WTC11 (cell line): Measurements from ENCODE around the gene SRGAP1.

Experiments used
- ATF2 ChIP-seq: sonication (generic); formaldehyde crosslinking; IDR thresholded peaks from 2 replicates; pipeline ENCODE4 v1.8.1; 2022; ENCODE audit warnings: low read depth, missing genetic modification reagents, borderline replicate concordance
- CTCF ChIP-seq: fragments of 200-600 bp; IDR thresholded peaks from 2 replicates; pipeline ENCODE4 v1.8.0; 2022; ENCODE audit warnings: antibody characterized with exemption
- FOXJ3 ChIP-seq: sonication (generic); formaldehyde crosslinking; IDR thresholded peaks from 2 replicates; pipeline ENCODE4 v1.9.0; 2021; ENCODE audit warnings: missing genetic modification reagents, mild to moderate bottlenecking, borderline replicate concordance
- NR3C1 ChIP-seq: sonication (generic); formaldehyde crosslinking; conservative IDR thresholded peaks from 2 replicates; pipeline ENCODE4 v1.8.1; 2023; ENCODE audit warnings: low read depth, mild to moderate bottlenecking, missing genetic modification reagents
- USF2 ChIP-seq: sonication (generic); formaldehyde crosslinking; IDR thresholded peaks from 2 replicates; pipeline ENCODE4 v1.8.1; 2023; ENCODE audit warnings: mild to moderate bottlenecking, missing genetic modification reagents, moderate library complexity
- ZNF232 ChIP-seq: sonication (generic); formaldehyde crosslinking; IDR thresholded peaks from 2 replicates; pipeline ENCODE4 v1.8.0; 2022; ENCODE audit warnings: mild to moderate bottlenecking, missing genetic modification reagents

- TF ChIP-seq CTCF: no peak
- no peak for TF ChIP-seq ATF2
- no peak for TF ChIP-seq NR3C1 (CRISPR knock-in tag)
- no peak for TF ChIP-seq ZNF232 (CRISPR knock-in tag)
- no peak for TF ChIP-seq FOXJ3 (CRISPR knock-in tag)
- no peak for TF ChIP-seq USF2 (CRISPR knock-in tag)
Measured at GRCh38 chr12:63913929-63914328, 69.4 kb downstream of the SRGAP1 start.
